H9 (cell line): ENCODE data around the gene KRTAP5-7. TPM values are rescaled to one million over a fixed set of nuclear protein-coding genes. Genes with fewer than 3 reads are reported as not detected.

ENCODE experiments used
- DNase-seq: peaks from one replicate; pipeline ENCODE4 v3.0.0-alpha.2; 2017
- H2AFZ ChIP-seq: one replicate; pipeline ENCODE4 v1.6.1; 2013; ENCODE audit warnings: mild to moderate bottlenecking, low read length, control low read depth, moderate library complexity
- H2AK5ac ChIP-seq: 2 replicates; pipeline ENCODE4 v1.6.1; 2013; ENCODE audit warnings: low read length, control low read depth, mixed read lengths; ENCODE audit not compliant: insufficient read length
- H2BK120ac ChIP-seq: one replicate; pipeline ENCODE4 v1.6.1; 2013; ENCODE audit warnings: low read depth, mild to moderate bottlenecking, low read length, control low read depth, inconsistent platforms; ENCODE audit not compliant: poor library complexity, severe bottlenecking
- H2BK12ac ChIP-seq: 2 replicates; pipeline ENCODE4 v1.6.1; 2013; ENCODE audit warnings: low read length, control low read depth, mixed read lengths, low read depth; ENCODE audit not compliant: insufficient read length
- H2BK15ac ChIP-seq: 2 replicates; pipeline ENCODE4 v1.6.1; 2013; ENCODE audit warnings: low read depth, low read length, control low read depth
- H2BK20ac ChIP-seq: one replicate; pipeline ENCODE4 v1.6.1; 2013; ENCODE audit warnings: low read depth, mild to moderate bottlenecking, low read length, control low read depth, inconsistent platforms; ENCODE audit not compliant: poor library complexity, severe bottlenecking
- H2BK5ac ChIP-seq: 2 replicates; pipeline ENCODE4 v1.6.1; 2013; ENCODE audit warnings: low read length, control low read depth, mixed read lengths; ENCODE audit not compliant: insufficient read length
- H3K14ac ChIP-seq: 2 replicates; pipeline ENCODE4 v1.6.1; 2013; ENCODE audit warnings: low read length, control low read depth; ENCODE audit not compliant: insufficient read depth
- H3K18ac ChIP-seq: 2 replicates; pipeline ENCODE4 v1.6.1; 2013; ENCODE audit warnings: low read depth, mild to moderate bottlenecking, mixed read lengths, low read length, control low read depth; ENCODE audit not compliant: insufficient read length
- H3K23ac ChIP-seq: 2 replicates; pipeline ENCODE4 v1.6.1; 2013; ENCODE audit warnings: low read length, control low read depth, mixed read lengths, low read depth; ENCODE audit not compliant: insufficient read length
- H3K23me2 ChIP-seq: 2 replicates; pipeline ENCODE4 v1.6.1; 2013; ENCODE audit warnings: low read depth, mild to moderate bottlenecking, mixed read lengths, low read length, control low read depth; ENCODE audit not compliant: insufficient read length, poor library complexity, severe bottlenecking
- H3K27ac ChIP-seq: 2 replicates; pipeline ENCODE4 v1.5.1; 2013; ENCODE audit warnings: low read length, control low read depth, mixed read lengths, low read depth; ENCODE audit not compliant: insufficient read length
- H3K27me3 ChIP-seq: 2 replicates; pipeline ENCODE4 v1.6.1; 2013; ENCODE audit warnings: low read length, control low read depth, inconsistent platforms; ENCODE audit not compliant: insufficient read depth
- H3K4ac ChIP-seq: 2 replicates; pipeline ENCODE4 v1.6.1; 2013; ENCODE audit warnings: low read depth, mild to moderate bottlenecking, control low read depth, inconsistent platforms, low read length, moderate library complexity
- H3K4me1 ChIP-seq: 2 replicates; pipeline ENCODE4 v1.6.1; 2013; ENCODE audit warnings: low read length, control low read depth, inconsistent platforms; ENCODE audit not compliant: insufficient read depth
- H3K4me2 ChIP-seq: 2 replicates; pipeline ENCODE4 v1.6.1; 2013; ENCODE audit warnings: low read length, control low read depth, mixed read lengths; ENCODE audit not compliant: insufficient read length, insufficient read depth
- H3K56ac ChIP-seq: 2 replicates; pipeline ENCODE4 v1.6.1; 2013; ENCODE audit warnings: low read depth, mild to moderate bottlenecking, mixed read lengths, low read length, control low read depth; ENCODE audit not compliant: insufficient read length
- H3K79me1 ChIP-seq: 2 replicates; pipeline ENCODE4 v1.6.1; 2013; ENCODE audit warnings: low read depth, mild to moderate bottlenecking, moderate library complexity, low read length, control low read depth, inconsistent platforms; ENCODE audit not compliant: insufficient read depth, poor library complexity, severe bottlenecking
- H3K79me2 ChIP-seq: 2 replicates; pipeline ENCODE4 v1.6.1; 2013; ENCODE audit warnings: low read length, control low read depth, inconsistent platforms; ENCODE audit not compliant: insufficient read depth
- H3K9ac ChIP-seq: 2 replicates; pipeline ENCODE4 v1.6.1; 2013; ENCODE audit warnings: low read length, control low read depth, mixed read lengths; ENCODE audit not compliant: insufficient read length; ENCODE audit errors: extremely low read depth
- H3K9me3 ChIP-seq: one replicate; pipeline ENCODE4 v1.6.1; 2013; ENCODE audit warnings: low read depth, low read length, inconsistent platforms; ENCODE audit not compliant: control insufficient read depth
- H3T11ph ChIP-seq: one replicate; pipeline ENCODE4 v1.6.1; 2013; ENCODE audit warnings: mild to moderate bottlenecking, low read length, control low read depth, inconsistent platforms
- H4K20me1 ChIP-seq: one replicate; pipeline ENCODE4 v1.6.1; 2013; ENCODE audit not compliant: control insufficient read depth, insufficient read length, insufficient read depth
- H4K5ac ChIP-seq: 2 replicates; pipeline ENCODE4 v1.6.1; 2013; ENCODE audit warnings: low read depth, mild to moderate bottlenecking, mixed read lengths, low read length, control low read depth; ENCODE audit not compliant: insufficient read length
- H4K8ac ChIP-seq: replicated peaks from 2 replicates; pipeline ENCODE4 v1.6.1; 2013; ENCODE audit warnings: low read length, control low read depth, mixed read lengths, low read depth; ENCODE audit not compliant: insufficient read length
- H4K91ac ChIP-seq: 2 replicates; pipeline ENCODE4 v1.6.1; 2013; ENCODE audit warnings: low read depth, mild to moderate bottlenecking, moderate library complexity, mixed read lengths, low read length, control low read depth; ENCODE audit not compliant: insufficient read length
- H3K27ac Mint-ChIP-seq, 3 experiments: 2 replicates in 2 of 3; 3 replicates in 1 of 3; pipeline ENCODE4 v1.8.0; 2020 to 2021; ENCODE audit warnings: mixed read lengths in 3 of 3, mild to moderate bottlenecking in 1 of 3, moderate library complexity in 1 of 3
- H3K27me3 Mint-ChIP-seq: 2 replicates; pipeline ENCODE4 v1.8.0; 2021; ENCODE audit warnings: low read depth, mild to moderate bottlenecking, moderate library complexity, mixed read lengths
- H3K36me3 Mint-ChIP-seq, 3 experiments: 2 replicates in 2 of 3; 3 replicates in 1 of 3; pipeline ENCODE4 v1.8.0; 2020 to 2021; ENCODE audit warnings: low read depth in 3 of 3, mixed read lengths in 3 of 3; ENCODE audit not compliant: insufficient read depth in 1 of 3
- H3K4me1 Mint-ChIP-seq, 2 experiments: 2 replicates each; pipeline ENCODE4 v1.8.0; 2020; ENCODE audit warnings: mixed read lengths in 2 of 2
- H3K4me3 Mint-ChIP-seq, 2 experiments: 2 replicates in 1 of 2; 3 replicates in 1 of 2; pipeline ENCODE4 v1.8.0; 2020 to 2021; ENCODE audit warnings: mild to moderate bottlenecking in 2 of 2, mixed read lengths in 2 of 2, moderate library complexity in 1 of 2
- H3K9me3 Mint-ChIP-seq, 2 experiments: 2 replicates in 1 of 2; 3 replicates in 1 of 2; pipeline ENCODE4 v1.8.0; 2020; ENCODE audit warnings: mild to moderate bottlenecking in 2 of 2, mixed read lengths in 2 of 2, moderate library complexity in 1 of 2
- CTCF ChIP-seq: fragments of 200-600 bp; sonication (generic); conservative IDR thresholded peaks from 3 replicates; pipeline ENCODE4 v1.8.0; 2021; ENCODE audit warnings: antibody characterized with exemption, mild to moderate bottlenecking
- total RNA-seq: library from RNA; stranded (reverse); gene quantifications from 2 replicates; pipeline ENCODE4 v1.2.1, GENCODE V29; 2021

KRTAP5-7 gene
- total RNA-seq, 1 experiment from 2014 or later, result not detected

GRCh38 chr11:71562120-71562519 is 35.1 kb downstream of the KRTAP5-7 start:
- no peak overlapping the region for H3T11ph ChIP-seq
- H3K4me3 Mint-ChIP-seq, result no peak overlapping the region
- no peak overlapping the region for H3K9ac ChIP-seq
- H4K20me1 ChIP-seq, result no peaks in the 10 kb centered on the region
- no peak overlapping the region for H2BK5ac ChIP-seq
- no peak overlapping the region for H4K5ac ChIP-seq
- no peak overlapping the region for H3K4me2 ChIP-seq
- peaks cover 17 to 20% of the 10 kb centered on the region in 2 experiments for H3K4me1 Mint-ChIP-seq
- H3K9me3 ChIP-seq, result no peaks in the 10 kb centered on the region
- no peak overlapping the region for H2BK12ac ChIP-seq
- H2BK15ac ChIP-seq, result no peak overlapping the region
- TF ChIP-seq CTCF, result no peak
- H3K27me3 ChIP-seq, result no peaks in the 10 kb centered on the region
- no peak overlapping the region for H3K14ac ChIP-seq
- H3K18ac ChIP-seq, result no peak overlapping the region
- H3K56ac ChIP-seq, result no peak overlapping the region
- no peak overlapping the region for H2BK120ac ChIP-seq
- no peaks in the 10 kb centered on the region for H3K23me2 ChIP-seq
- H4K91ac ChIP-seq, result no peak overlapping the region
- H3K79me2 ChIP-seq, result no peaks in the 10 kb centered on the region
- no peak overlapping the region for H2AFZ ChIP-seq
- H3K9me3 Mint-ChIP-seq, result peaks cover 22 to 24% of the 10 kb centered on the region in 2 experiments
- no peak for DNase-seq
- peaks cover 26% of the 10 kb centered on the region for H3K27me3 Mint-ChIP-seq
- no peak overlapping the region for H2AK5ac ChIP-seq
- no peak overlapping the region for H3K27ac Mint-ChIP-seq
- H3K4ac ChIP-seq, result no peak overlapping the region
- no peak overlapping the region for H4K8ac ChIP-seq
- peaks cover 2 to 6% (median 5%) of the 10 kb centered on the region in 3 experiments; a peak in 4 of 7 replicates for H3K36me3 Mint-ChIP-seq
- no peak overlapping the region for H3K27ac ChIP-seq
- no peaks in the 10 kb centered on the region; the same call in 1 of the 2 replicates for H3K4me1 ChIP-seq
- no peaks in the 10 kb centered on the region for H3K79me1 ChIP-seq
- no peak overlapping the region for H2BK20ac ChIP-seq
- no peak overlapping the region for H3K23ac ChIP-seq
